22Rv1 (cell line): Measurements from ENCODE around the gene RPL22.

Source experiments
- ZFX ChIP-seq: fragments of 450-650 bp; IDR thresholded peaks from 2 replicates; pipeline ENCODE4 v1.6.1; 2017; ENCODE audit warnings: antibody characterized with exemption, borderline replicate concordance
- TF ChIP-seq, protein P1 (sequence below): fragments of 450-650 bp; IDR thresholded peaks from 2 replicates; pipeline ENCODE4 v1.5.1; 2017; ENCODE audit warnings: mild to moderate bottlenecking

DNA sequence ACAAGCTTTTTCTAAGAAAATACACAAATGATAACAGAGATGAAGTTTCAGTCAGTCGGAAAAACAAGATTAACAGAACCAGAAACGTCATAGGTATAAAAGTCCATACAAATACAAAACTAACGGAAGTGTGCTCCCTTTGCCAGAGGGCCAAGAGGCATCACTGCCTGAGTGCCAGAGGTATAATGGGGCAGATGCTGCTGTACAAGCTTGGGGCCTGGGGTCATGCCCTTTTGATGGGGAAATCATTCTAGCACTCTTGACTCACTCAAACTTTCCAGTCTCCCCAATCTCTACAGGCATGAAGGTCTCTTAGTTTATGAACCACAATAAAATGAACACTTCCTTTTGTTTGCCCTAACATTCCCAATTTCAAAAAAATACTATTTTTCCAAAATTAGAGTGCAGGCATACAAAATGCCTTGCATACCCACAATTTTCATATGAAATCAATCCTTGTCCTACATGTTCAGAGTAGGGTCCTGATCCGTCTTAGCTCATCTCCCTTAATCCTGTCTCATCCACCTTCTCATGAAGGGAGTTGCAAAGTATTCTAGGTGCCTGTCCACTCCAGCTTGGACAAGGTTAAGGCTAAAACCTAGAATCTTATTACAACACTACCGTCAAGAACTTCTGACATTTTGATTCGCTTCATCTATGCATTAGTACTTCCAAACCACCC, 1.5 kb downstream of the RPL22 start:
- TF ChIP-seq, protein P1, sequence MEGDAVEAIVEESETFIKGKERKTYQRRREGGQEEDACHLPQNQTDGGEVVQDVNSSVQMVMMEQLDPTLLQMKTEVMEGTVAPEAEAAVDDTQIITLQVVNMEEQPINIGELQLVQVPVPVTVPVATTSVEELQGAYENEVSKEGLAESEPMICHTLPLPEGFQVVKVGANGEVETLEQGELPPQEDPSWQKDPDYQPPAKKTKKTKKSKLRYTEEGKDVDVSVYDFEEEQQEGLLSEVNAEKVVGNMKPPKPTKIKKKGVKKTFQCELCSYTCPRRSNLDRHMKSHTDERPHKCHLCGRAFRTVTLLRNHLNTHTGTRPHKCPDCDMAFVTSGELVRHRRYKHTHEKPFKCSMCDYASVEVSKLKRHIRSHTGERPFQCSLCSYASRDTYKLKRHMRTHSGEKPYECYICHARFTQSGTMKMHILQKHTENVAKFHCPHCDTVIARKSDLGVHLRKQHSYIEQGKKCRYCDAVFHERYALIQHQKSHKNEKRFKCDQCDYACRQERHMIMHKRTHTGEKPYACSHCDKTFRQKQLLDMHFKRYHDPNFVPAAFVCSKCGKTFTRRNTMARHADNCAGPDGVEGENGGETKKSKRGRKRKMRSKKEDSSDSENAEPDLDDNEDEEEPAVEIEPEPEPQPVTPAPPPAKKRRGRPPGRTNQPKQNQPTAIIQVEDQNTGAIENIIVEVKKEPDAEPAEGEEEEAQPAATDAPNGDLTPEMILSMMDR: no peak
- no peak for TF ChIP-seq ZFX
